GM23338 (cell line): ENCODE data around the gene VAPB.

Experiments used
- CTCF ChIP-seq, 2 experiments: fragments of 200-600 bp in 1 of 2; sonication (generic) in 1 of 2; conservative IDR thresholded peaks; 2 replicates each; pipeline versions ENCODE4 v1.5.1 to v1.6.1; 2016 to 2017; ENCODE audit warnings: antibody characterized with exemption in 2 of 2, low read depth in 2 of 2, mild to moderate bottlenecking in 2 of 2, moderate library complexity in 1 of 2
- EZH2 ChIP-seq: fragments of 200-600 bp; sonication (generic); IDR thresholded peaks from one replicate; pipeline ENCODE4 v1.8.0; 2017; ENCODE audit warnings: antibody characterized with exemption, mild to moderate bottlenecking, low read depth; ENCODE audit not compliant: unreplicated experiment
- POLR2AphosphoS5 ChIP-seq: IDR thresholded peaks from 2 replicates; pipeline ENCODE4 v1.6.1; 2016; ENCODE audit warnings: antibody characterized with exemption, low read depth

GRCh38 chr20:58403272-58403671 lies 14.2 kb downstream of the VAPB start:
- TF ChIP-seq EZH2 (no peak), CTCF (conservative IDR thresholded peaks at IDR 0.05; ENCODE audit: low read depth in 2 of 2) (no peak), POLR2AphosphoS5 (no peak)
